Gastroesophageal sphincter (tissue), 3 donors: ENCODE results near the gene RPTOR.

Source experiments
- CTCF ChIP-seq, 4 experiments: fragments of 200-600 bp in 2 of 4; fragments of 450-650 bp in 2 of 4; sonication (generic) in 1 of 4; IDR thresholded peaks; one replicate each; pipeline ENCODE4 v1.5.1; 2017 to 2019; ENCODE audit warnings: antibody characterized with exemption in 4 of 4, mild to moderate bottlenecking in 2 of 4, moderate library complexity in 2 of 4
- EP300 ChIP-seq: sonication (generic); formaldehyde crosslinking; IDR thresholded peaks from one replicate; pipeline ENCODE4 v1.6.1; 2017; ENCODE audit warnings: antibody characterized with exemption, mild to moderate bottlenecking
- POLR2A ChIP-seq, 2 donors: fragments of 450-650 bp; IDR thresholded peaks; one replicate each; pipeline ENCODE4 v1.6.1; 2017; ENCODE audit warnings: antibody characterized with exemption in 2 of 2, mild to moderate bottlenecking in 2 of 2, moderate library complexity in 1 of 2
- POLR2AphosphoS5 ChIP-seq: sonication (generic); formaldehyde crosslinking; IDR thresholded peaks from one replicate; pipeline ENCODE4 v1.6.1; 2017; ENCODE audit warnings: antibody characterized with exemption

GRCh38 chr17:80789356-80789902 lies 244.8 kb downstream of the RPTOR start:
- TF ChIP-seq CTCF (IDR thresholded peaks at IDR 0.05) = no peak
- TF ChIP-seq POLR2A (IDR thresholded peaks at IDR 0.05) = no peak
- TF ChIP-seq POLR2AphosphoS5 = peak; percentile 45
- TF ChIP-seq EP300 = no peak
